ENCODE measurements around the gene MAPKAP1.

MAPKAP1 gene

DNA sequence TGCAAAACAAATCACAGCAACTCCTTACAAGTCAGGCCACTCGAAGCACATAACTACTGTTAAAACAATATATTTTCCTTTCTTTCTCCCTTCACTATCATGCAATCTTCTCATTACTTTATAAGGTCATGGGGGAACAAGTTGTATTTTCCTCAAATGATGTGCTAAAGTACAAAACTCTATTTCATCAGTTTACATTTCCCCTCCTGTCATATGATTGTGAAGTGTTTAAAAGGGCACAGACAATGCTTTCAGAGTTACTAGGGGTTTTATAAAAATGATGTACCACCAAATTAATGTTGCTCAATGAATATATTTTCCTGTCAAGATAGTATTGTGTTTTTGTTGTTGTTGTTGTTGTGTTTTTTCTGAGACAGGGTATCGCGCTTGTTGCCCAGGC is 34.1 kb downstream of the MAPKAP1 start:
- DNase-seq = no peak

DNA sequence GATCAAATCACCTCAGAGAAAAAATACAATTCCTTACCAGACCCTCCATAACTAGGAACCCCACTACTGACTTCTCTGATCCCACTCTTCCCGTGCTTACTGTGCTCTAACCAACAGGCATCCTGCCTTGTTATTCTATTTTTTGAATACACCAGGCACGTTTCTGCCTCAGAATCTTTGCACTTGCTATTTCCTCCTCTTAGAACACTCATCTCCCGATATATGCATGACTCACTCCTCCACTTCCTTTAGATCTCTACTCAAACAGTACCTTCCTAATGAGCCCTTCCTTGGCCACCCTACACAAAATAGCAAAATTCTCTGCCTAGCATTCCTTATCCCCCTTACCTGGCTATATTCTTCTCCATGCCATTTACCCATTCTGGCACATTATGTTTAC is 43.9 kb downstream of the MAPKAP1 start:
- DNase-seq = no peak

DNA sequence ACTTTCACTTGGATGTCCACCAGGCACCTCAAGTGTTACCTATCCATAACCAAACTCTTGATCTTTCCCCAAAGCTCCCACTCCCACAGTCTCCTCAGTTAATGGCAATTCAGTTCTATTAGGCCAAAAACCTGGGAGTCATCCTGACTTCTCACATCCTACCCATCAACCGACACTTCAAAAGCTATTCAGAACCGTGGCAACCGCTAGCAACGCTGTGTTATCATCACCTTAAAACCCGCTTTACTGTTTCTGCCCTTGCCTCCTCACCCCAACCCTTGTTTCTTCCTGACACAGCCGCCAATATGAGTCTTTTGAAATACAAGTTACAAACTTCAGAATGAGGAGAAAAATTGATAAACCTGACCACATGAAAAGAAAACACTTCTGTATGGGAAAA is 46.5 kb downstream of the MAPKAP1 start:
- no peak for DNase-seq

DNA sequence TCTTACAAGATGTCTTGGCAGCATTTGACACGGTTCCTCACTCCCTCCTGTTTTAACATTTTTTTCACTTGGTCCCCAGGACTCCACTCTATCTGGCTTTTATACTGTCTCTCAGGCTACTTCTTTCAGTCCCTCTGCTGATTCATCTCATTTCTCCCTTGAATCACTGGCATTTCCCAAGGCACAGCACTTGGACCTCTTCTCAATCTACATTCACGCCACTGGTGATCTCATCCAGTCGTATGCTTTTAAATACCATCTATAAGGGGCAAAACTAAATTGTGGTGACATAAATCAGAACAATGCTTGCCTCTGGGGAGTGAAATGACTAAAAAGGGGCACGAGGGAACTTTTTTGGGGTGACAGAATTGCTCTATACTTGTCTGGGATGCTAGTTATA is 47.1 kb downstream of the MAPKAP1 start:
- no peak for DNase-seq

DNA sequence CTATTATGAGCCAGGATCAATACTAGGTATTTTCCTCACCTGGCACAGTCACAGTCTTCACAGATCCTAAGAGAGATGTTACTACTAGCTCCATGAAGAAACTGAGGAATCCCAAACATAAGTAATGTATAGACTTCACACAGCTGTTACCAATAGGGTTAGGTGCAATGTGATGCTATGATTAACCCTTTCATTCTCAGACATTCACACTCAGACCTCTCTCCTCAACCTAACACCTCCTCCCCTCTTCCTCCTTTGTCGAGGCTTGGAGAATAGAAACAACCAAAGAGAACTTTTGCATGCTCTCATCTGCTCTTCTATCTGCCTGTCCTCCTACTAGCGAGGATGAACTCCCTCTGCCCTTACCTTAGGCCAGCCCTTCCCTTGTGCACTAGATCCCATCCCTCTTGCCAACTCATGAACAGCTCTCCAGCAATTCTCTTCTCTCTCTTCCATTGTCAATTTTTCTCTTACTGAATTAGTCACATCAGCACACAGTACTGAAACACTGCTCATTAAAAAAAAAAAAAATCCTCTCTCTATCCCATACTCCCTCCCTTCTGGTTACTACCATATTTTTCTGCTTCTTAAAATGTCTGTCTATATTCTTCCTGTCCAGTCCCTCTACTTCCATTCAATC is 47.7 kb downstream of the MAPKAP1 start:
- DNase-seq = no peak

DNA sequence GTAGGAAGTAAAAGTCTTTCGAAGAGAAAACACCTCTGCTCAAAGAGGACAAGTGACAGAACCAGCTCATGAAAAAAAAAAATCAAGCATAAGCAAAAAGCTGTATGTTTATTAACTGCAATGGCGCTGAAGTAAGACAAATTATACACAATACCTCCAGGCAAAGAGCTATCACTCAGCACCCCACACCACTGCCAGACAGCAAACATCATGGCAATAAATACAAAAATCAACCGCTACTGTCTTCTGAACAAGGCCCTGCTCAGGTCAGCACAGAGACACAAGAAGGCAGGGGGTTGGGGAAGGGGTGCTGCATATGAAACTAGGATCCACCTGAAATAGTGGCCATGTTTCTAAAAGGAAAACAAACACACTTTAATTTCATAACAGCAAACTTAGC is 50.4 kb downstream of the MAPKAP1 start:
- DNase-seq = no peak

DNA sequence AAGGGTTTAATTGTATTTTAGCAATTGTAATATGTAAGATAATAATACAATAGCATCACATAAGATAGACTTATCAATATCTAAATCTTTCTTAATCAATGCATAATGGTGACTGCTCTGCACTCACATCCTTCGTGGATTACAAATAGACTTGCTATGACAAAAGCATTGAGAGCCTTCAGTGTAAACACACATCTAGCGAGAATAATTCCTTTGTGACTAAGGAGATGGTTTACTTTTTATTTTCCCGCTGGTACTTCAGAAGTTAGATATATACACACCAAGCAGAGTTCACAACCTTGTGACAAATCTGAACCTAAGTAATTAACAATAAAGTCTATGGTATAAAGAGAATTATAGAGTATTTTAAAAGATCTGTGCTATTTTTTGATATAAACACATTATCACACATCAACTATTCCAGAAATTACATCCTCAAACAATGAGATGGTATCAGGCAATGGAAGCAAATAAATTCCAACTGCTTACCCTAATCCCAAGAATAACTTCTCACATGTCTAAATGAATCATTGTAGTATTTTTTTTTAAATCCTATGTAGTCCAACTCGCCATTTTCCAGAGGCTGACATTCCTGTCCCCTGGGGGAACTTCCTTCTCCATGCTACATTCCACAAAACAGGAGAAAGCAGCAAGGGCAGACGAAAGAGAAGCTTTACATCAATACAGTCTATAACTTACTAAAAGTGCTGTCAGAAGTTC is 51.2 kb downstream of the MAPKAP1 start:
- DNase-seq = no peak

DNA sequence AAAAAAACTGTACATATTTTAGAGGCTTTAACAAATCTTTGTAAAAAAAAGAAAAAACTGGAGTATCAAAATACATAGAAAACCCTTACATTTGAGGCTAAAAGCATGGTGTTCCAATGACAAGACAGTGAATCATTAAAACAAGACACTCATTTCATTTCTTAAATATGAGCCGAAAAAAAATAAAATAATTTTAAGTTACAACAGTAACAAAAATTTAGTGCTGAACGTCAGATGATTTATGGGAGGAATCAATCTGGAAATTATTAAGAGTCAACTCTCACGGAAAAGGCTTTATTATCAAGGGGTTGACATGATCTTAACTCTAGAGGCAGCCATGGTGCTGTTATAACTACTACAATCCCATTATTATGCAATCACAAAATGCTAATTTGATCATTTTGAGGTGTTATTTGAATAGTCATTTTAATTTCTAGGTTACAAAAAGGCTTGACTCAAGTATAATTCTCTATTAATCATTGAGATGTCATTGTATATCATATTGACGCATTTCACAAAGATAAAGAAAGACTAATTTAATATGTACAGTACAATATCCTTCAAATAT is 51.9 kb downstream of the MAPKAP1 start:
- DNase-seq = no peak

DNA sequence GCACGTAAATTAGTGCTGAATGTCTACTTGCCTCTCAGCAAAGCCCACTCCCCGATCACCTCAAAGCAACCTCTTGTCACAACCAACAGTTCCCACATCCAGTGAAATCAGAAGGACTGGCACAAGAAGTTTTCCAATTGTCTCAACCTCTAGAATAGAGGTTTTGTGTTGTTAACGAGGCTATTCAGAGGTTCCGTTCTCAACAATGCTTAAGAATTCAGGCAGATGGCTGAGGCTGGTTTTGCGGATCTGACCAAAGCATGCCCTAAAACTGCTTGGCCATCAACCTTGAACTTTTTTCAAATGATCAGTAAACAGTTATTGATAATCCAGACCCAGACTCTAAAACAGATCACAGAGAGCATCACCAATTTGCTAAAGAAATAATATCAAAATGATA is 52.9 kb downstream of the MAPKAP1 start:
- DNase-seq = no peak

DNA sequence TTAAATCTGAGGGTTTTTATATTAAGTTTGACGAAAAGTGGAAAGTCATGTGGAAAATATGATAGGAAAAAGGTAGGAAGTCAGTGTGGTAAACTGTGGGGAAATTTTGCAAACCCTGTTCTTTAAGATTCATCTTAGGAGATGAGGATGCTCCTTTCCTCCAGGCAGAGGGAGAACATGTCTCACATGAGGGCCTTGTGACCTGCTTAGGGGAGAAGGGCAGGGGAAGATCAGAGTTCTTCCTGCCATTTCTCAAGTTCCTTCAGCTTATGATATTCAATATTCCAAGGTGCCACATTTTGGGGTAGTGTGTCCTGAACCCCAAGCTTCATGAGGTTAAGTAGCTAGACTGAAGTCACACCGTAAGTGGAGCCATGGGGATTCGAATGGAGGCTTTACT is 53.7 kb downstream of the MAPKAP1 start:
- no peak for DNase-seq

DNA sequence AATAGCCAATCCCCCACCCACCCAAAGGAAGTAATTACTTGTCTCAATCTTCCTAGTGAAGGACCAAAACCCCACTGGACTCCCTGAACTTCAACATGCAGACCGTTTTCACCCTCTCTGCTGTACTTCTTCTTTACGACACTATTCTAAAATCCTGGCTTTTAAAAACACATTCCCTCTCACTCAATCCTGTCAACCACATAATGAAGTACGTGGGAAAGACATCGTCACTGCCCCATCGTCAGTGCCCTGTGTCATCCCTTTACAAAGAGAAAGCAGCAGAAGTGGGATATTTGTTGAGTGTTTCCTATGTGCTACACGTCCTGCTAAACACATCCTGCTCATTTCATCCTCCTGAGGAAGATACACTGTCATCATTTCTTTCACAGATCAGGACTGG is 54.2 kb downstream of the MAPKAP1 start:
- no peak for DNase-seq

DNA sequence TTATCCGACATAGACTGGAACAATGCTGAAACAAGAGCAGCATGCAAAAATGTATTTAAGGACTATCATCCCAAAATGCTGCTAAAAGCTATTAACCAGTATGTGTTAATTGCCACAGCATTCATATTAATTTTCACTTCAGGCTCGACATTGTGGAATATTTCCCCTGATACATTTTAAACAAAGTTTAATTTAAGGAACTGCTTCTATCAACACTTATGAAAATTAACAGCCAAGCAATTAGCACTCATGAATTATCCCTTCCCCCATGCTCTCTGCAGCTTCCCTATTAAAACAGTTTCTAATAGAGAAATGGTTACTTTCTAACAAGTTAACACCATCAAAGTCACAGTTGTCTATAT is 54.8 kb downstream of the MAPKAP1 start:
- no peak for DNase-seq

DNA sequence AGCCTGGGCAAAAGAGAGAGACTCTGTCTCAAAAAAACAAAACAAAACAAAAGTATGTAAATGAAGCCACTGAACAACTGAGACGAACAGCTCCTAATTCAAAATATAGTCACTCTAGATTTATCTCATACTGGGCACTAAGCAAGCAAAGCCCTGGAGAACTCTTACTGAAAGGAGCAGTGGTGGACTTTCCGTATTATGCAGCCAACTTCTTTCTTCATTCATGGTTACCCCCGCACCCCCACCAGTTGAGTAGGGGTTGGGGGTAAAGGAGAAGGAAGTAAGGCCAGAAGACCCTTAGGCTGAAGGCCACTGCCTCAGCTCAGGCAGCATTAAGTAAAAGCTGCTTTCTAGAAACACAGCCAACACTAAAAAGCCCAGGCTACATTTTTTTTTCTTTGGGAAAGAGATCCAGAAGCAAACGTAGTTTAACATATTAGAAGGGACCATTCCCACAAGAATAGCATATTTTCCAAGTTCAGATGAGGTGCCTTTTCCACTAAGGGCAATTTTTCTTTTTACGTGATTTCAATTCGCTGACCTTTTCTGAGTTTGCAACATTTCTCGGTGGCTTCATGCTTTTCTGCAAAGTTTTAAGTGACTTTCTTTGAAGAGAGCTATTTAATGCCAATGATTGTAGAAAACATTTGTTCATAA is 55.3 kb downstream of the MAPKAP1 start:
- DNase-seq = no peak

DNA sequence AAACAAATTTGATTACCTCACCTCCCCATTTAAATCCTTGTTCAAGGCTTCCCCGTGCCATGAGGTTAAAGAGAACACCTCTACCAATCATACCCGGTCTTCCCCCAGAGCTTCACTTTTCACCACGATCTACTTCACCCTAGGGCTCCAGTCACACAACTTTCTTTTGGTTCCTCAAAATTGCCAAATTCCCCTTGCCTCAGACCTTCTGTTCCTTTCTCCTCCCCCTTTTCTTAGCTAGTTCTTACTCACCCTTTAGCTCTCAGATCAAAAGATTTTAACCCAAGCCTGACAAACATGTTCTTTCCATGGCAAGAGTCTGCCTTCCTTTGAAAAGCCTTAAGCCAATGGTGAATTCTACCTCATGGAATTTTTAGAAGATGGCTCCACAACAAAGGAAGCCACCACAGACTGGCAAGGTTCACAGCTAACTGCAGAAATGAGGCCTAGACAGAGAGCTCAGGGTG is 56.7 kb downstream of the MAPKAP1 start:
- no peak for DNase-seq

DNA sequence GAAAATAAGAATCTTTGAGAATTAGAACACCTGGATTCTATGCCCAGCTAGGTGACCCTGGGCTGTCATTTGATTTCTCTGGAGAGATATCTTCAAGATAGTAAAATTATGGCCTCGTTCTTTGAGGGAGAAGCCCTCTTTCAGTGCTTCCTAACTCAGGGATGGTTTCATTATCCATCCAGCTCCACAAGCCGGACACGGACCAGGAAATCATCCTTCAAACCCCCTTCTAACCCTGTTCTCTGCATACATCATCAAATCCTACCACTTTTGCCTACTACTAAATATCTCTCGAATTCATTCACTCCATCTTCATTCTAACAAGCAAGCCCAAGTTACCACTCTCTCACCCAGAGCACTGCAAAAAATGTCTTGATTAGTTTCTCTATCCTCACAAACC is 57.2 kb downstream of the MAPKAP1 start:
- DNase-seq = no peak

DNA sequence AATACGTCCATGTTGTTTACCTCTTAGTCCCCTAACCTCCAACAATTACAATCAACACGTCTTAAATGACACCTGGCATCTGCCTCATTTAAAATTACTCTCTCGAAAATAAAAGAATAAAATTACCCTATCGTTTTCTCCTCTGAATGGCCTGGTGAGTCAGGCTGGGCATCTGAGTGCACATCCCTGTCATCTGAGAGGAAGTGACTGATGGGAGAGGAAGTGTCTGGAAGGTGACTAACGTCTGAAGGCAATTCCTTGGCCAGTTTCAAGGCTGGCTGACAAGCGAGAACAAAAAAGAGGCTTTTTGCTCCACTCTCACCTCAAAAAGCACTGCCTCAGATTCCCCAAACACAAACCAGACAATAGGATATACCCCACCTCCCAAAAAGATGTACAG is 57.7 kb downstream of the MAPKAP1 start:
- DNase-seq = peak; percentile 19

DNA sequence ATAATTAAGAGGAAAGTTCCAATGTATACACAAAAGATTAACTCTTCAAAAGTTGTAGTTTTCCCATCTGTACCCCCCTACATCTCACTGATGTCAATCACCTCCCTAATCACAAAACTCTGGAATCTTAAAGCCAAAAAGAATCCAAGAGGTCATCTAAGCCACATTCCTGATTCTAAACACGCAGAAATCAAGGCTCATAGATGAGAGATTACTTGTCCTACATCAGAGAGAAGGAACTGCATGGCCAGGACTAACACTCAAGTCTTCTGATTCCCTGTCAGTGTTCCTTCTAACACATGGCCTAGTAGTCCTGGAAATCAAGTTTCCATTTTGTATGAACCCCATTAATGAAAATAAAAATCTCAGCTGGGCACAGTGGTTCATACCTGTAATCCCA is 58.7 kb downstream of the MAPKAP1 start:
- DNase-seq = no peak

DNA sequence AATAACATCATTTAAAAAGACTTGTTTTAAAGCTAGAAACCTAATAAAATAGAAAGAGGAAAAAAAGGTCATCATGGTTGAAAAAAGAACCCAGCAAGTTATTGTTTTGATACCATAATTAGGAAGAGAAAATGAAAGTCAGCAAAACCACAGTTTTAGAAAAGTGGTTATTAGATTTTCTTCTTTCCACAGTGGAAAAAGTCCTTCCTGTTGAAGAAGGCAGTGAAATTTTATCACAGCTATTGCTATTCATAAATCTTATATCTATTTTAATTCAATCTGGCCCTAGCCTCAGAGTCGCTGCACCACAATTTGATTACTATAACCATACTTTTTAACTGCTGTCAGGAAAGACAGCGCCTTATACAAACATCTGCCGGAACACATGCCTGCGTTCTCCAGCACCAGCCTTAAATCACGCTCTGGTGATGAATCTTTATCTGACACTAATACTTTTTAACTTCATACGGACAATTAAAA is 60.3 kb downstream of the MAPKAP1 start:
- DNase-seq = no peak

DNA sequence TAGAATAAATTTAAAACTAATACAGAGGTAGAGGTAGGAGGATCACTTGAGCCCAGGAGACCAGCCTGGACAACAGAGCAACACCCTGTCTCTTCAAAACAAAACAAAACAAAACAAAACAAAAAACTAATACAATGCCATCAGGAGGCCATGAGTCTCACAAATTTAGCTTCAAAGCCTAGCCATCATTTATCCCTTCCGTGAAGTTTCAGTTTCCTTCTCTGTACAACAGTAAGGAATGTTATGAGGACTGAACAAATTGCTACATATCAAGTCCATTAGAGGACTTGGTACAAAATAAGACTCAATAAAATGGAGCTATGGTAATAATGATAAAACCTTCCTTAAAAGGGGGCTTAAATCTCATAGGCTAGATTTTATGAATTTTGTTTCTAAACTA is 60.8 kb downstream of the MAPKAP1 start:
- DNase-seq = no peak

DNA sequence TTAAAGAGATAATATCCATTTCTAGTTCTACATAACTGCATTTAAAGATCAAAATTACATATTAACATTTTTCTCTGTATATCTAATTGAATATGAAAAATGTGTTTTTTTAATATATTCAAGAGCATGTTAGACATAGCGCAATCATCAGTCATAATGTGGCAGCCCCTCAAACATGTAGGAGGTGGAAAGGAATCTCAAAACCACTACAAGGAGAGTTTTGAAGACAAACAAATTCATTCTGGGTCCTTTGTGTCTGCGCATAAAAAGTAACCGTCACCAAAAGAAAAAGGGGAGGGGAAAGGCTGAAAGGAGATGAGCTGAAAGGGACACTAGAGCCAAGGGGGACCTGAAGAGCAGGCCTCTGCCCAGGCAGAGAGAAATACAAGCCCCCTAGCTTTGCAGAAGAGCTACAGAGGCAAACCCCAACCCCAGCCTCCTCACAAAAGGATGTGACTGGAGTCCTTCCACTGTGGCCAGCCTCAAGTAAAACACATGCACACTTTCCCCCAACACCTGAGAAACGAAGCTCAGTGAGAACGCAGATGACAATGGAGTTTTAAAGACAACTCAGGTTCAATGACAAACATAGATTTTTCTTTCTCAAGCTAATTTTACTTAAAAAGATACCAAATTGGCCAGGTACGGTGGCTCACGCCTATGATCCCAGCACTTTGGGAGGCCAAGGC is 62.0 kb downstream of the MAPKAP1 start:
- DNase-seq = no peak

DNA sequence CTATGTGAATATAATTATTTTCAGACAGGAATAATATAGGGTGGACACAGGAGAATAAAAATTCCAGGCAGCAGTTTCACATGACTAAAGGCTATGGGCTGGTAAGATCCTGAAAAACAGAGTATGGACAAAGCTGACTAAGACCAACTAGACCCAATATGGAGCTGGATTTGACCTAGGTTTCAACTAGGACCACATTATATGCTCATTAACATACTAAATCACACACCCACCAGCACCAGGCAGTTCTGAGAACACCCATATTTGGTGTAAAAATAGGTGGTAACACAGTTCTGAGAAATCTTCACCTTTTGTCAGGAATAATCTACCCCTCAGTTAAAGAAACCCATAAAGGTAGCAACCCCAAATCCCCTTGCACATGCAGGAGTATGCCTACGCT is 64.7 kb downstream of the MAPKAP1 start:
- DNase-seq = no peak

DNA sequence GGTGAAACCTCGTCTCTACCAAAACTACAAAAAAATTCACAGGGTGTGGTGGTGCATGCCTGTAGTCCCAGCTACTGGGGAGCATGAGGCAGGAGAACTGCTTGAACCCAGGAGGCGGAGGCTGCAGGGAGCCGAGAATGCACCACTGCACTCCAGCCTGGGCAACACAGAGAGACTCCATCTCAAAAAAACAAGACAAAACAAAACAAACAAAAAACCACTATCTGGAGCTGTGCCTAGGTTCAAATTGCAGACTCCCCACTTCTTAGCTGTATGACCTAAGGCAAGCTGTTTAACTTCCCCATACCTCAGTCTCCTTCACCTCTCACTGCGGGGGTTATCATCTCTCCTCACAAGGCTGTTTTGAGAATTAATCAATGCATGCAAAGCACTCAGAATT is 68.0 kb downstream of the MAPKAP1 start:
- no peak for DNase-seq
